ENCODE results near the gene MINDY4. TPM values are rescaled to one million over a fixed set of nuclear protein-coding genes. Genes with fewer than 3 reads are reported as not detected.

Gene MINDY4
- total RNA-seq, 1 experiment from 2014 or later = 9.2 TPM

GRCh38 chr7:30850426-30850825 lies 79.2 kb downstream of the MINDY4 start:
- no peak for DNase-seq (ENCODE audit: unreplicated experiment)
- no peak for TF ChIP-seq CTCF (IDR thresholded peaks at IDR 0.05; ENCODE audit: unreplicated experiment)
- Mint-ChIP-seq H3K36me3 (ENCODE audit: insufficient read depth, unreplicated experiment) (peaks cover 9% of the 10 kb centered on the region), H3K4me3 (ENCODE audit: unreplicated experiment) (no peak overlapping the region), H3K27ac (ENCODE audit: low read depth, unreplicated experiment) (no peak overlapping the region), H3K9me3 (ENCODE audit: unreplicated experiment) (no peaks in the 10 kb centered on the region), H3K27me3 (ENCODE audit: insufficient read depth, unreplicated experiment) (no peaks in the 10 kb centered on the region), H3K4me1 (ENCODE audit: insufficient read depth, unreplicated experiment) (no peaks in the 10 kb centered on the region)
- ChIA-PET CTCF (interaction anchor here (1.2 kb wide), 1 partner anchor 14 kb away, joined by 3 read pairs; no protein-coding TSS in a partner anchor), POLR2A (no interaction called here)
- BruUV-seq (replicated peaks) = no TSS peak
- intact Hi-C loops (cut with micrococcal nuclease) = no loop called here

GRCh38 chr7:30851651-30852307 lies 80.6 kb downstream of the MINDY4 start:
- Mint-ChIP-seq H3K27ac (ENCODE audit: low read depth, unreplicated experiment) (no peak overlapping the region), H3K36me3 (ENCODE audit: insufficient read depth, unreplicated experiment) (peaks cover 17% of the 10 kb centered on the region), H3K27me3 (ENCODE audit: insufficient read depth, unreplicated experiment) (no peaks in the 10 kb centered on the region), H3K9me3 (ENCODE audit: unreplicated experiment) (no peaks in the 10 kb centered on the region), H3K4me3 (ENCODE audit: unreplicated experiment) (no peak overlapping the region), H3K4me1 (ENCODE audit: insufficient read depth, unreplicated experiment) (no peaks in the 10 kb centered on the region)
- intact Hi-C loops (cut with micrococcal nuclease) = no loop called here
- ChIA-PET CTCF (interaction anchor here (0.5 to 1.2 kb wide), 3 partner anchors 12 to 161 kb away, joined by 3 read pairs; no protein-coding TSS in a partner anchor), POLR2A (no interaction called here)
- no TSS peak for BruUV-seq (replicated peaks)
- DNase-seq (ENCODE audit: unreplicated experiment) = no peak
- no peak for TF ChIP-seq CTCF (IDR thresholded peaks at IDR 0.05; ENCODE audit: unreplicated experiment)

GRCh38 chr7:30852308-30852684 lies 81.1 kb downstream of the MINDY4 start:
- ChIA-PET CTCF (interaction anchor here (0.5 to 1.0 kb wide), 2 partner anchors 78 to 160 kb away, joined by 3 read pairs; no protein-coding TSS in a partner anchor), POLR2A (no interaction called here)
- H3K27ac Mint-ChIP-seq (ENCODE audit: low read depth, unreplicated experiment) = no peak overlapping the region
- H3K4me1 Mint-ChIP-seq (ENCODE audit: insufficient read depth, unreplicated experiment) = no peaks in the 10 kb centered on the region
- H3K9me3 Mint-ChIP-seq (ENCODE audit: unreplicated experiment) = no peaks in the 10 kb centered on the region
- no peaks in the 10 kb centered on the region for H3K27me3 Mint-ChIP-seq (ENCODE audit: insufficient read depth, unreplicated experiment)
- H3K4me3 Mint-ChIP-seq (ENCODE audit: unreplicated experiment) = no peak overlapping the region
- H3K36me3 Mint-ChIP-seq (ENCODE audit: insufficient read depth, unreplicated experiment) = peaks cover 22% of the 10 kb centered on the region
- no peak for DNase-seq (ENCODE audit: unreplicated experiment)
- TF ChIP-seq CTCF (IDR thresholded peaks at IDR 0.05; ENCODE audit: unreplicated experiment) = no peak
- BruUV-seq (replicated peaks) = no TSS peak
- intact Hi-C loops (cut with micrococcal nuclease) = no loop called here

- ChIA-PET POLR2A (no interaction called here), CTCF (interaction anchor here (1.0 kb wide), 1 partner anchor 77 kb away, joined by 3 read pairs; no protein-coding TSS in a partner anchor)
- DNase-seq (ENCODE audit: unreplicated experiment) = no peak
- Mint-ChIP-seq H3K27me3 (ENCODE audit: insufficient read depth, unreplicated experiment) (no peaks in the 10 kb centered on the region), H3K36me3 (ENCODE audit: insufficient read depth, unreplicated experiment) (peaks cover 27% of the 10 kb centered on the region), H3K27ac (ENCODE audit: low read depth, unreplicated experiment) (no peak overlapping the region), H3K9me3 (ENCODE audit: unreplicated experiment) (no peaks in the 10 kb centered on the region), H3K4me1 (ENCODE audit: insufficient read depth, unreplicated experiment) (no peaks in the 10 kb centered on the region), H3K4me3 (ENCODE audit: unreplicated experiment) (no peak overlapping the region)
- BruUV-seq (replicated peaks) = no TSS peak
- TF ChIP-seq CTCF (IDR thresholded peaks at IDR 0.05; ENCODE audit: unreplicated experiment) = no peak
- intact Hi-C loops (cut with micrococcal nuclease) = no loop called here
Observed at GRCh38 chr7:30852744-30853288, 81.6 kb downstream of the MINDY4 start.

Data from MCF 10A (cell line).